CD14-positive monocyte (primary cell): ENCODE data around the gene KCNN3. TPM values are rescaled to one million over a fixed set of nuclear protein-coding genes. Genes with fewer than 3 reads are reported as not detected.

Source experiments
- DNase-seq, 3 donors: peaks; one replicate each; pipeline ENCODE4 v3.0.0-alpha.2; 2011 to 2022
- H2AFZ ChIP-seq: 2 replicates; pipeline ENCODE4 v1.6.0; 2012; ENCODE audit warnings: mild to moderate bottlenecking, low read depth, low read length, inconsistent platforms; ENCODE audit not compliant: insufficient read depth, poor library complexity, severe bottlenecking
- H3K27ac ChIP-seq, 2 donors: 1 replicate in 1 of 2; 2 replicates in 1 of 2; pipeline ENCODE4 v1.5.1; 2012 to 2013; ENCODE audit warnings: low read length in 2 of 2, control low read depth in 1 of 2, inconsistent platforms in 1 of 2, low read depth in 1 of 2, mild to moderate bottlenecking in 1 of 2
- H3K27me3 ChIP-seq, 2 donors: one replicate each; pipeline versions ENCODE4 v1.6.0 to v1.6.1; 2011 to 2013; ENCODE audit warnings: low read length in 2 of 2; ENCODE audit not compliant: control insufficient read depth in 2 of 2, insufficient read depth in 2 of 2
- H3K36me3 ChIP-seq, 2 donors: replicated peaks in 1 of 2; 1 replicate in 1 of 2; 2 replicates in 1 of 2; pipeline versions ENCODE4 v1.5.1 to v1.6.1; 2012 to 2013; ENCODE audit warnings: low read length in 2 of 2, control low read depth in 1 of 2, inconsistent platforms in 1 of 2, mild to moderate bottlenecking in 1 of 2; ENCODE audit not compliant: insufficient read depth in 2 of 2, control insufficient read depth in 1 of 2
- H3K4me1 ChIP-seq, 2 donors: 1 replicate in 1 of 2; 2 replicates in 1 of 2; pipeline versions ENCODE4 v1.5.1 to v1.6.1; 2012 to 2013; ENCODE audit warnings: low read length in 2 of 2, control low read depth in 1 of 2, inconsistent platforms in 1 of 2, mild to moderate bottlenecking in 1 of 2, moderate library complexity in 1 of 2; ENCODE audit not compliant: insufficient read depth in 2 of 2, control insufficient read depth in 1 of 2
- H3K4me2 ChIP-seq: replicated peaks from 2 replicates; pipeline ENCODE3; 2012; ENCODE audit warnings: low read length, moderate library complexity, mild to moderate bottlenecking; ENCODE audit not compliant: poor library complexity, severe bottlenecking; ENCODE audit errors: extremely low read depth
- H3K4me3 ChIP-seq, 3 experiments: fragments of 200-600 bp in 1 of 3; sonication (generic) in 1 of 3; replicated peaks in 1 of 3; 1 replicate in 2 of 3; 2 replicates in 1 of 3; pipeline ENCODE4 v1.5.1; 2011 to 2013; ENCODE audit warnings: low read length in 3 of 3, mild to moderate bottlenecking in 3 of 3, control low read depth in 2 of 3, low read depth in 2 of 3, inconsistent platforms in 1 of 3, moderate library complexity in 1 of 3
- H3K79me2 ChIP-seq: 2 replicates; pipeline ENCODE4 v1.6.0; 2012; ENCODE audit warnings: mild to moderate bottlenecking, control low read depth, inconsistent platforms, low read length, moderate library complexity; ENCODE audit not compliant: insufficient read depth
- H3K9ac ChIP-seq: 2 replicates; pipeline ENCODE4 v1.6.0; 2017; ENCODE audit warnings: low read length, mild to moderate bottlenecking; ENCODE audit not compliant: insufficient read depth, poor library complexity, severe bottlenecking
- H3K9me3 ChIP-seq, 2 donors: replicated peaks in 1 of 2; 1 replicate in 1 of 2; 2 replicates in 1 of 2; pipeline versions ENCODE4 v1.5.1 to v1.6.1; 2012 to 2013; ENCODE audit warnings: low read length in 2 of 2, control low read depth in 1 of 2; ENCODE audit not compliant: control insufficient read depth in 1 of 2, insufficient read depth in 1 of 2
- H4K20me1 ChIP-seq: 2 replicates; pipeline ENCODE4 v1.6.0; 2012; ENCODE audit warnings: mild to moderate bottlenecking, low read length, control low read depth, moderate library complexity; ENCODE audit not compliant: insufficient read depth
- H3K27ac Mint-ChIP-seq, 7 donors: one replicate each; pipeline ENCODE4 v1.8.0; 2020; ENCODE audit warnings: mild to moderate bottlenecking in 7 of 7, mixed read lengths in 7 of 7, moderate library complexity in 6 of 7, inconsistent platforms in 2 of 7
- H3K27me3 Mint-ChIP-seq, 3 donors: one replicate each; pipeline ENCODE4 v1.8.0; 2021 to 2022; ENCODE audit warnings: low read depth in 3 of 3, mild to moderate bottlenecking in 3 of 3, mixed read lengths in 3 of 3, moderate library complexity in 3 of 3, inconsistent platforms in 1 of 3
- H3K36me3 Mint-ChIP-seq, 2 donors: one replicate each; pipeline ENCODE4 v1.8.0; 2020; ENCODE audit warnings: mixed read lengths in 2 of 2, inconsistent platforms in 1 of 2, mild to moderate bottlenecking in 1 of 2
- H3K4me1 Mint-ChIP-seq: one replicate; pipeline ENCODE4 v1.8.0; 2020; ENCODE audit warnings: mild to moderate bottlenecking, mixed read lengths
- H3K4me3 Mint-ChIP-seq, 2 donors: one replicate each; pipeline ENCODE4 v1.8.0; 2020; ENCODE audit warnings: mild to moderate bottlenecking in 2 of 2, mixed read lengths in 2 of 2, moderate library complexity in 1 of 2
- H3K9me3 Mint-ChIP-seq, 7 donors: one replicate each; pipeline ENCODE4 v1.8.0; 2020 to 2022; ENCODE audit warnings: mixed read lengths in 7 of 7, mild to moderate bottlenecking in 6 of 7, moderate library complexity in 6 of 7, inconsistent platforms in 2 of 7
- WGBS: methylation state at CpG from one replicate; pipeline ENCODE4 v1.1.5; 2013; ENCODE audit warnings: missing lambda C conversion rate; ENCODE audit not compliant: insufficient coverage; 5-methylcytosine and 5-hydroxymethylcytosine counted together
- intact Hi-C, 2 donors: fragments of 100-400 bp; cut with micrococcal nuclease; formaldehyde crosslinking; loops; one replicate each; pipeline versions ENCODE4 v1.15.0 to v1.15.1; 2023
- polyA plus RNA-seq, 3 donors: library from polyadenylated mRNA; depleted of rRNA in 1 of 3; unstranded in 2 of 3; stranded (reverse) in 1 of 3; fragments of 300-500 nt in 2 of 3; fragments of >200 nt in 1 of 3; fragmentation: Illumina TruSeq in 2 of 3; gene quantifications; 1 replicate in 2 of 3; 2 replicates in 1 of 3; pipeline ENCODE4 v1.2.3, GENCODE V29; 2012 to 2021
- TF ChIP-seq, protein P1 (sequence below): fragments of 200-600 bp; IDR thresholded peaks from one replicate; pipeline ENCODE4 v1.8.0; 2022; ENCODE audit warnings: antibody characterized with exemption, mild to moderate bottlenecking

The KCNN3 gene
- polyA plus RNA-seq, 3 donors, result not detected

DNA sequence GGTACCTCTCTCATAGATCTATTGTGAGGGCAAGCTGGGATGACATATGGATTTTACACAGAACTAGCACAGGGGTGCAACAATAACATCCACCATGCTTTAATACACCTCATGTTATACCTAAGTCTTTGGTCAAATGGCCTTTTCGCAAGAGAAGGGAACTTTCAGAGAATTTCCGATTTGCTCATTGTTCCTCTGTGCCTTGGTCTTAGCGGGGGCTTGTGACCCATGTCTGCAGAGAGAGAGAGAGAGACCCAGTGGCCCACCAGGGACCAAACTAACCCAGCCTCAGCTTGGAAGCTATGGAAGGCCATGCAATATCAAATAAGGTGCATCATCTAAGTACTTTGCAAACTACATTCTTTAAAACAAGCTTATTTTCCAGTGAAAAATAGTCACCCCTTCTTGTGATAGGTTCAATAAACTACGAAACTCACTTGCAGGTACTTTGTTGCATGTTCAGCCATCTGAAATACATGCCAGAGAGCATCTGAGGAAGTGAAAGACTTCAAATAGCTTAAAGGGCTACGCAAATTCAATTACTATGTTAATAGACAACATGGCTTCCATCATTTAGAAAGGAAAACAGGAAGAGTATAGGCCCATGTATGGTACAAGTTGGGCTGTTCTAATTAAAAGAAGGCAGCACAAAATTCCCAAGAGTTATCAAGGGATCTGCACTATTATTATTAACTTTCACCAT, 100.7 kb downstream of the KCNN3 start:
- 93% methylated on average over 3 of the region's 5 CpGs for WGBS
- no peak overlapping the region for H3K4me3 Mint-ChIP-seq

DNA sequence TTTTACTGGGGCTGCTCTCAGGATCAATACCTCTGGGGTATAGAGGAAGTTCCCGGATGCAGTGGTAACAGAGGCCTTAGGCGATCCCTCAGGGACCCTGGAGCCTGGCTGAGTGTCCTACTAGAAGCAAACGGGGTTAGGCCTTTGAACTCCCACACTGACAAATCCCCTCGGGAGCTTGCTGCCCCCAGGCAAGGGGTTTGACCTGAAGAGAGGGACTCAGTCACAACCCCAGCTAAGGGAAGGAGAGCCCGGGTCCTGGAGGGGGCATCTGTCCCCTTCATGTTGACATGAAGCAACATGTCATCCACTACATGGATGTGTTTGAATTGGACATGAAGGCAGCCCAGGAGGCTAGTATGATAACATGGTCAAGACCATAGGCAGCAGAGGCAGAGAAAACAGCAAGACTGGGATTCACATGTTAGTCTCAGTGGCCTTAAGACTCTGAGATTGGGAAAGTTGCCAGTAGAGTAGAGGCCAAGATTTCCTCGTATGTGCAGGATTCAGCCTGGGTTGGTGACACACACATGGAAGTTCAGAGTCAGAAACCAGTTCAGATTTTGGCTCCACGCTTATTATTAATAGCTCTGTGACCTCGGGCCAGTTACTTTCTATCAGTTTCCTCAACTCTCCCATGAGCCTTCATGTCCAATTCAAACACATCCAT, 101.5 kb downstream of the KCNN3 start:
- DNase-seq, result no peak
- Histone ChIP-seq H3K79me2 (no peaks in the 10 kb centered on the region), H3K4me2 (no peak overlapping the region), H3K27ac (no peak overlapping the region), H3K9ac (no peak overlapping the region), H3K36me3 (no peaks in the 10 kb centered on the region), H3K4me3 (no peak overlapping the region), H3K9me3 (no peaks in the 10 kb centered on the region), H3K27me3 (peaks cover 3 to 18% of the 10 kb centered on the region in 2 donors), H4K20me1 (no peaks in the 10 kb centered on the region), H3K4me1 (no peaks in the 10 kb centered on the region), H2AFZ (no peak overlapping the region)
- WGBS, result 83% methylated on average over 4 of the region's 8 CpGs
- Mint-ChIP-seq H3K27me3 (peaks cover 12 to 20% (median 14%) of the 10 kb centered on the region in 3 donors), H3K36me3 (no peaks in the 10 kb centered on the region), H3K9me3 (no peaks in the 10 kb centered on the region), H3K4me3 (no peak overlapping the region), H3K27ac (no peak overlapping the region), H3K4me1 (no peaks in the 10 kb centered on the region)
- intact Hi-C loops, result loop anchor here in 1 of 2 donors (10.0 kb wide), 1 partner anchor 116 kb away; no protein-coding TSS in a partner anchor
- TF ChIP-seq, protein P1, sequence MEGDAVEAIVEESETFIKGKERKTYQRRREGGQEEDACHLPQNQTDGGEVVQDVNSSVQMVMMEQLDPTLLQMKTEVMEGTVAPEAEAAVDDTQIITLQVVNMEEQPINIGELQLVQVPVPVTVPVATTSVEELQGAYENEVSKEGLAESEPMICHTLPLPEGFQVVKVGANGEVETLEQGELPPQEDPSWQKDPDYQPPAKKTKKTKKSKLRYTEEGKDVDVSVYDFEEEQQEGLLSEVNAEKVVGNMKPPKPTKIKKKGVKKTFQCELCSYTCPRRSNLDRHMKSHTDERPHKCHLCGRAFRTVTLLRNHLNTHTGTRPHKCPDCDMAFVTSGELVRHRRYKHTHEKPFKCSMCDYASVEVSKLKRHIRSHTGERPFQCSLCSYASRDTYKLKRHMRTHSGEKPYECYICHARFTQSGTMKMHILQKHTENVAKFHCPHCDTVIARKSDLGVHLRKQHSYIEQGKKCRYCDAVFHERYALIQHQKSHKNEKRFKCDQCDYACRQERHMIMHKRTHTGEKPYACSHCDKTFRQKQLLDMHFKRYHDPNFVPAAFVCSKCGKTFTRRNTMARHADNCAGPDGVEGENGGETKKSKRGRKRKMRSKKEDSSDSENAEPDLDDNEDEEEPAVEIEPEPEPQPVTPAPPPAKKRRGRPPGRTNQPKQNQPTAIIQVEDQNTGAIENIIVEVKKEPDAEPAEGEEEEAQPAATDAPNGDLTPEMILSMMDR, result no peak

More for the DNA sequence above, 100.7 kb downstream of the KCNN3 start:
- no peak overlapping the region for H3K27ac Mint-ChIP-seq
- peaks cover 9 to 14% (median 12%) of the 10 kb centered on the region in 3 donors for H3K27me3 Mint-ChIP-seq
- no peaks in the 10 kb centered on the region for H3K9me3 Mint-ChIP-seq
- intact Hi-C loops, result loop anchor here in 1 of 2 donors (10.0 kb wide), 1 partner anchor 115 kb away; no protein-coding TSS in a partner anchor
- TF ChIP-seq, protein P1, result no peak
- no peaks in the 10 kb centered on the region for H3K4me1 ChIP-seq
- no peak overlapping the region for H3K4me3 ChIP-seq
- H3K79me2 ChIP-seq, result no peaks in the 10 kb centered on the region
- no peak for DNase-seq
- no peaks in the 10 kb centered on the region for H3K36me3 ChIP-seq
- no peaks in the 10 kb centered on the region for H3K4me1 Mint-ChIP-seq
- no peak overlapping the region for H3K9ac ChIP-seq
- no peaks in the 10 kb centered on the region for H4K20me1 ChIP-seq
- no peak overlapping the region for H3K4me2 ChIP-seq
- peaks cover 3 to 11% of the 10 kb centered on the region in 2 donors for H3K27me3 ChIP-seq
- H2AFZ ChIP-seq, result no peak overlapping the region
- no peaks in the 10 kb centered on the region for H3K36me3 Mint-ChIP-seq
- H3K9me3 ChIP-seq, result no peaks in the 10 kb centered on the region
- no peak overlapping the region for H3K27ac ChIP-seq
